Vagina (tissue), 2 donors: ENCODE measurements around the gene RICTOR.

Source experiments
- POLR2A ChIP-seq, 2 donors: fragments of 450-650 bp; IDR thresholded peaks; one replicate each; pipeline ENCODE4 v1.6.1; 2017; ENCODE audit warnings: antibody characterized with exemption in 2 of 2, mild to moderate bottlenecking in 2 of 2, moderate library complexity in 2 of 2
- POLR2AphosphoS5 ChIP-seq, 2 donors: sonication (generic); formaldehyde crosslinking; IDR thresholded peaks; one replicate each; pipeline ENCODE4 v1.9.0; 2017; ENCODE audit warnings: antibody characterized with exemption in 2 of 2, mild to moderate bottlenecking in 2 of 2, low read depth in 1 of 2; ENCODE audit not compliant: insufficient read depth in 1 of 2
- TF ChIP-seq, protein P1 (sequence below), 3 experiments: fragments of 450-650 bp in 2 of 3; fragments of 200-600 bp in 1 of 3; sonication (generic) in 1 of 3; IDR thresholded peaks; one replicate each; pipeline ENCODE4 v1.5.1; 2017 to 2019; ENCODE audit warnings: antibody characterized with exemption in 3 of 3, mild to moderate bottlenecking in 2 of 3, moderate library complexity in 2 of 3

DNA sequence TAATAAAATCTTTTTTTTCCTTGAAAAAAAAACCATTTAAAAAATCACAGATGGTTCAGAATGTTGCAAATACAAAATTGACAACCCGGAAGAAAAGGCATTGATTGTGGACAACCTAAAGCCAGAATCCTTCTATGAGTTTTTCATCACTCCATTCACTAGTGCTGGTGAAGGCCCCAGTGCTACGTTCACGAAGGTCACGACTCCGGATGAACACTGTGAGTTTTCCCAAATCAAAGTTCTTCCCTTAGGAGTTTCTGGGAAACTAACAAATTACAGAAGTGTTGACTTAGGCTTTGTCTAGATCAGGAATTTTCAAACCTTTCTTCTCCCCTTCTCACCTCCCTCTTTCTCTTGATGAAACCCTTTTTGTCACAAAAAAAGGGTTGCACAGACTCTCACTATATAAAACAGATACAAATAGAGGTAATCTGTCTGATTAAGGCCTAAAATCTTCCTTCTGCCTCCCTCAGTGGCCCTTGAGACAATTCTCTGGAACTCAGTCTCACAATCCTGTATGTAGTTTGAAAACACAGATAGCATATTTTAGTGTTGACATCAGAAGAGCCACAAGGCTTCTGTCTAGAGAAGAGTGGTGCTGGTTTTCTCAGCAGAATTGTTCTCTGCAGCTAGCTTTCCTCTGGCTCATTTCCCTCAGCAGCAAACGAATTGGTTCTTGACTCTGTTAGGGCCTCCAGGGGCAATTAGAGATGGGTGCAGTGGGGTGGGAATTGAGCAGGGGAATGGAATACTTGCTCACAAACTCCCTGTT lies 148.9 kb downstream of the RICTOR start:
- TF ChIP-seq POLR2A (IDR thresholded peaks at IDR 0.05) (no peak), POLR2AphosphoS5 (IDR thresholded peaks at IDR 0.05; ENCODE audit: insufficient read depth in 1 of 2, low read depth in 1 of 2) (no peak)
- TF ChIP-seq, protein P1, sequence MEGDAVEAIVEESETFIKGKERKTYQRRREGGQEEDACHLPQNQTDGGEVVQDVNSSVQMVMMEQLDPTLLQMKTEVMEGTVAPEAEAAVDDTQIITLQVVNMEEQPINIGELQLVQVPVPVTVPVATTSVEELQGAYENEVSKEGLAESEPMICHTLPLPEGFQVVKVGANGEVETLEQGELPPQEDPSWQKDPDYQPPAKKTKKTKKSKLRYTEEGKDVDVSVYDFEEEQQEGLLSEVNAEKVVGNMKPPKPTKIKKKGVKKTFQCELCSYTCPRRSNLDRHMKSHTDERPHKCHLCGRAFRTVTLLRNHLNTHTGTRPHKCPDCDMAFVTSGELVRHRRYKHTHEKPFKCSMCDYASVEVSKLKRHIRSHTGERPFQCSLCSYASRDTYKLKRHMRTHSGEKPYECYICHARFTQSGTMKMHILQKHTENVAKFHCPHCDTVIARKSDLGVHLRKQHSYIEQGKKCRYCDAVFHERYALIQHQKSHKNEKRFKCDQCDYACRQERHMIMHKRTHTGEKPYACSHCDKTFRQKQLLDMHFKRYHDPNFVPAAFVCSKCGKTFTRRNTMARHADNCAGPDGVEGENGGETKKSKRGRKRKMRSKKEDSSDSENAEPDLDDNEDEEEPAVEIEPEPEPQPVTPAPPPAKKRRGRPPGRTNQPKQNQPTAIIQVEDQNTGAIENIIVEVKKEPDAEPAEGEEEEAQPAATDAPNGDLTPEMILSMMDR (IDR thresholded peaks at IDR 0.05): no peak
